ENCODE results near the gene IGFBP3. TPM values are rescaled to one million over a fixed set of nuclear protein-coding genes. Genes with fewer than 3 reads are reported as not detected.

IGFBP3 gene
- total RNA-seq, 1 experiment from 2014 or later = 315 TPM

- Mint-ChIP-seq H3K27me3 (ENCODE audit: unreplicated experiment) (no peaks in the 10 kb centered on the region), H3K9me3 (ENCODE audit: low read depth, unreplicated experiment) (peaks cover 8% of the 10 kb centered on the region), H3K4me3 (ENCODE audit: low read depth, unreplicated experiment) (no peak overlapping the region), H3K4me1 (ENCODE audit: low read depth, unreplicated experiment) (peaks cover 12% of the 10 kb centered on the region), H3K36me3 (ENCODE audit: insufficient read depth, unreplicated experiment) (peaks cover 48% of the 10 kb centered on the region), H3K27ac (ENCODE audit: unreplicated experiment) (no peak overlapping the region)
- CTCF ChIA-PET = no interaction called here
- no peak for DNase-seq
- intact Hi-C loops (cut with micrococcal nuclease; ENCODE audit: unreplicated experiment) = loop anchor here (10.0 kb wide), 2 partner anchors 1053 to 1343 kb away; no protein-coding TSS in a partner anchor
- no peak for TF ChIP-seq CTCF (IDR thresholded peaks at IDR 0.05; ENCODE audit: unreplicated experiment)
- BruUV-seq (replicated peaks) = no TSS peak
Observed at GRCh38 chr7:45911311-45911710, 9.8 kb downstream of the IGFBP3 start.

- BruUV-seq (replicated peaks) = no TSS peak
- CTCF ChIA-PET = no interaction called here
- no peak for DNase-seq
- Mint-ChIP-seq H3K27me3 (ENCODE audit: unreplicated experiment) (no peaks in the 10 kb centered on the region), H3K9me3 (ENCODE audit: low read depth, unreplicated experiment) (peaks cover 8% of the 10 kb centered on the region), H3K4me1 (ENCODE audit: low read depth, unreplicated experiment) (peaks cover 17% of the 10 kb centered on the region), H3K27ac (ENCODE audit: unreplicated experiment) (no peak overlapping the region), H3K36me3 (ENCODE audit: insufficient read depth, unreplicated experiment) (peaks cover 43% of the 10 kb centered on the region), H3K4me3 (ENCODE audit: low read depth, unreplicated experiment) (no peak overlapping the region)
- no peak for TF ChIP-seq CTCF (IDR thresholded peaks at IDR 0.05; ENCODE audit: unreplicated experiment)
- intact Hi-C loops (cut with micrococcal nuclease; ENCODE audit: unreplicated experiment) = loop anchor here (10.0 kb wide), 2 partner anchors 1054 to 1344 kb away; no protein-coding TSS in a partner anchor
Observed at GRCh38 chr7:45910855-45911254, 10.2 kb downstream of the IGFBP3 start.

- Mint-ChIP-seq H3K27ac (ENCODE audit: unreplicated experiment) (no peak overlapping the region), H3K36me3 (ENCODE audit: insufficient read depth, unreplicated experiment) (peaks cover 32% of the 10 kb centered on the region), H3K4me1 (ENCODE audit: low read depth, unreplicated experiment) (peaks cover 17% of the 10 kb centered on the region), H3K27me3 (ENCODE audit: unreplicated experiment) (no peaks in the 10 kb centered on the region), H3K4me3 (ENCODE audit: low read depth, unreplicated experiment) (no peak overlapping the region), H3K9me3 (ENCODE audit: low read depth, unreplicated experiment) (peaks cover 8% of the 10 kb centered on the region)
- CTCF ChIA-PET = no interaction called here
- no TSS peak for BruUV-seq (replicated peaks)
- intact Hi-C loops (cut with micrococcal nuclease; ENCODE audit: unreplicated experiment) = no loop called here
- TF ChIP-seq CTCF (IDR thresholded peaks at IDR 0.05; ENCODE audit: unreplicated experiment) = no peak
- no peak for DNase-seq
Observed at GRCh38 chr7:45909561-45909960, 11.5 kb downstream of the IGFBP3 start.

GRCh38 chr7:45902820-45903219 is 18.3 kb downstream of the IGFBP3 start:
- DNase-seq = no peak
- Mint-ChIP-seq H3K4me3 (ENCODE audit: low read depth, unreplicated experiment) (no peak overlapping the region), H3K36me3 (ENCODE audit: insufficient read depth, unreplicated experiment) (no peaks in the 10 kb centered on the region), H3K4me1 (ENCODE audit: low read depth, unreplicated experiment) (peaks cover 23% of the 10 kb centered on the region), H3K27me3 (ENCODE audit: unreplicated experiment) (no peaks in the 10 kb centered on the region), H3K9me3 (ENCODE audit: low read depth, unreplicated experiment) (no peaks in the 10 kb centered on the region), H3K27ac (ENCODE audit: unreplicated experiment) (no peak overlapping the region)
- intact Hi-C loops (cut with micrococcal nuclease; ENCODE audit: unreplicated experiment) = no loop called here
- no TSS peak for BruUV-seq (replicated peaks)
- CTCF ChIA-PET = interaction anchor here (1.0 to 1.3 kb wide), 3 partner anchors 10 to 15 kb away, joined by 3 read pairs; no protein-coding TSS in a partner anchor
- peak; percentile 16 for TF ChIP-seq CTCF (IDR thresholded peaks at IDR 0.05; ENCODE audit: unreplicated experiment)
